Nucleus accumbens (tissue), 56 donors: Measurements from ENCODE around the gene PRDX3.
"Not testable (repeated sequence)": the region's sequence is repeated elsewhere in the genome, so short reads cannot be mapped to it uniquely, and the experiment has no call there.

ENCODE experiments used
- DNase-seq, 56 donors: peaks; one replicate each; lab custom pipeline; 2025; lab: John Stamatoyannopoulos, UW

Gene PRDX3

DNA sequence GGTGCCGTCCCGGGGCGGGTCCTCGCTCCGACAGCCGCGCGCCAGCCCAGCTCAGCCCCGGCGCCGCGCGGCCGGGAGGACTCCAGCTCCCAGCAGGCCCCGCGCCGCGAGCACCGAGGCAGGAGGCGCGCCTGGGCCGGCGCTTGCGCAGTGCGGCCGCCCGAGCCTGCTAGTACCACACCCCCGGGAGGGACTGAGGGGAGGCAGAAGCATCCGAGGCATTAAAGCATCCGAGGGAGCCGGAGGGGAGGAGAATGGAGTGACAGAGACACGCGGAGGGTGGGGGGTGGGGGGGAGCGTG lies 28.7 kb upstream of the PRDX3 start, which contains the start of gene GRK5:
Gene GRK5 (plus strand): TSS at position 206 of the 301 bp plus-strand sequence. CDS start 347 bp downstream, outside the sequence.
- peak; percentile 51 to 96 (median 90) for DNase-seq

DNA sequence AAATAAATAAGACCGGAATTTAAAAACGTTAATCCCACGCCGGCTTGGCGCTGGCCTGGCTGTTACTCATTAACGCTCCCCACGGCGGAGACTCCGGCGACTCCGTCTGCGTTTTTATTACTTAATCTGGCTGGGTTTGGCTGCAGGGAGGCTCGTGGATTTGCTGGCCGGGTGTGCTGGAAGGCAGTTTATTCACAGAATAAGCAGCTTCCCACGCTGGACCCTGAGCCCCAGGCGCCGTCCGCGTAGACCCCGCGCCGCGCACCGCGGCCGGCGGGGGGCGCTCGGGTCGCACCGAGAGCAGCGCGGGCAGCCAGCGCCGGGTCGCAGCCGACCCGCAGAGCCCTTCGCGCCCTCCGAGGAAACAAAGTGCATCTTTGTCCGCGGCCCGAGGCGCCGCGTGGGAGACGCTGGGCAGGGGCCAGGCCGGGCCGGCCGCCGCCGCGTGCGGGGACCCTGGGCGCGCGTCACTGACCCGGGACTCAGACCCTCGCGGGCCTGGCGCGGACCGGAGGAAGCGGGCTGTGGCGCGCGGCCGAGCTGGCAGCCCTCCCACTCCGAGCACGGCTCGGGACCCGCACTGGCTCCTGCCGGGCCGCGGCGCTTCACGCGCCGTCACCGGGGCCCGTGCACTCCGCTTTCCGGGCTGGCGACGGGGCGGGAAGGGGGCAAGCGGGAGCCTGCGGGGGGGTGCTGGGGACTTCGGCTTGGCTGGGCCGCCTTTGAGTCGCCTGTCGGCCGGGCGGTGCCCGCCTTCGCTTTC lies 28.2 kb upstream of the PRDX3 start:
- DNase-seq: peak in 53 of 56 donors; percentile 4 to 87 (median 67)

DNA sequence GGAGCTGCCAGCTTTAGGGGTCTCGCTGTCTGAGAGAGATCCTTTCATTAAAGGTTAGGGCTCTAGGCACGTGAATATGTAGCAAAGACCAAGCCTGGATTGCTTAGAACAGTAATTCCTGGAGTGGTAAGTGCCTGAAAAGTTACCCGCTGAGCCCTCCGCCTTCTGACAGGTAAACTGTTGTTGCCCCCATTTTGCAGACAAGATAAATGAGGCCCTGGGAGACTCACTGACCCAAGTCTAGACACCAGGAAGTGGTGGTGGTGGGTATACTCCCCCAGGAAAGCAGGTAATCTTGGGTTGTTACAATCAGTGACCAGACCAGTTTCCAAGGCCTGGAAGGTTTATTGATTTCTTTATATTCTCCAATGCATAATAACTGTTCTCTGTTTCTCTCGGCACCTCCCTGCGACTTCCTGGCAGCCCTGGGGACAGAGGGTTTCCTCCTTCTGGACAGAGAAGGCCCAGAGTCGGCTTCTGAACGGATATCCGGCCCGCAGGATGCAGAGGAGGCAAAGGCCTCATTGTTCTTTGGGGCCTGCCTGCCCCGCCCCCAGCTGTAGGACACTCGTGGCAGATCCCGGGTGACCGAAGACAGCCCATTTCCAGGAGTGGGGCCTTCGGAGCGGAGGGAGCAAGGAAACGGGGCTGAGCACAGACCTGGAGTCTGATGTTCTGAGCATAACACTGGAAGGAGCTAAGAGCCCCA lies 27.4 kb upstream of the PRDX3 start:
- DNase-seq: peak in 30 of 56 donors; percentile 3 to 63 (median 36)

DNA sequence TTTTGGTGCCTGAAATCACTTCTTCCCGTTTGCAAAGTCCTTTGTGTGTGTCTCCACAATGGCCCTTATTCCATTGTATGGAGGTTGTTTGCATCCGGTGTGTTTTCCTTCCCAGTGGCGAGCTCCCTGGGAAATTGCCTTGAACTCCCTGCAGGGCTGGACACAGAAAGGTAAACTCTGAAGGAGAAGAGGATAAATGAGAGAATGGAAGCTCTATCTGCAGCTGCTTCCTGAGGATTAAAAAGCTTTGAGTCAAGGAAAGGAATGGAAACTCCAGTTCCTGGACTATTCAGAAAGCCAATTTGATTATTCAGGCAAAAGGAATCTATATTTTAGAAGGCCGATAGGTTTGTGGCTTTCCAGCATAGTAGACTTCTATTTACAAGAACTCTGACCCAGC lies 24.4 kb upstream of the PRDX3 start:
- DNase-seq: no peak

DNA sequence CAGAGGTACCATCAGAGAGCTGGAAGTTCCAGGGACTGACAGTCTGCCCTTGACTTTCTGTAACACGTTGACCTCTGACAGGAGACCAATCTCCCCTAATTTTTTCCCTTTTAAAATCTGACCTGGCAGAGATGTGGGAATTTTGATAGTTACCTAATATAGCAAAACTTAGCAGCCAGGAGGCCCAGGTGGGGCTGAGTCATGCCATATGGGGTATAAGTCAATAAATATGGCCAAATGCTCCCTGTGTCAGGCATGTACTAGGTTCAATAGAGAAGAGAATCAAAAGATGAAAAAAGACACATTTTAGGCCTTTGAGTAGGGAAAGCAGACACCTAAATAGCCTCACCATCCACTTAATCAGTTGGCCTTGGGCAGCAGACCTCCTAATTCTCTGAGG lies 22.6 kb upstream of the PRDX3 start:
- DNase-seq: no peak

DNA sequence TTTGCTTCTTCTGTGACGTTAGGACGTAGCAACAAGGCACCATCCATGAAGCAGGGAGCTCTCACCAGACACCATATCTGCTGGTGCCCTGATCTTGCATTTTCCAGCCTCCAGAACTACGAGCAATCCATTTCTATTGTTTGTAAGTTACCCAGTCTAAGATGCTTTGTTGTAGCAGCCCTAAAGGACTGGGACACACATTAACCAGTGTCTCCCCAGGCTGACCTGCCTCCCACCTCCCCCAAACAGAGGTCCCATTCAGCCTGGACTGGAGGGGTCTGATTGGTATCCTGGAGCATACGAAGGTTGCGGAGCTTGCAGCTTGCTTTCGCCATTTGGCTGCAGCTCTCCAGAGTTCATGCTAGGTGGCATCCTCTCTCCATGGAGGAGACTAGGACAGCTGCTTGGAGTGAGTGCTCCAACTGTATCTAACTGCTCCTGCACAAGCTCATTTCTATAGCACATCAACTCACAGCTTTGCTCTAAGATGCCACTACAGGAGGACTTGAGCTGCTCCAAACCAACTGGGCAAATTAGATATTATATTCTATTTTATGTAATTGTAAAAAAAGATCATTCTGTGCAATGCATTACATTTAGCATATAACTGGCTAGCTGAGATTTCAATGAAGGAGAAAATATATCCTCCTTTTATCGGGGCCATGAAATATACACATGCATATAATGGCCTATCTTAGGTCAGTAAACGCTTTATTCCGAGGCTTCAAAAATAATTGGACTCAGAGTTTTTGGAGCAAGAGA lies 20.8 kb upstream of the PRDX3 start:
- DNase-seq: peak in 55 of 56 donors; percentile 8 to 84 (median 44)

DNA sequence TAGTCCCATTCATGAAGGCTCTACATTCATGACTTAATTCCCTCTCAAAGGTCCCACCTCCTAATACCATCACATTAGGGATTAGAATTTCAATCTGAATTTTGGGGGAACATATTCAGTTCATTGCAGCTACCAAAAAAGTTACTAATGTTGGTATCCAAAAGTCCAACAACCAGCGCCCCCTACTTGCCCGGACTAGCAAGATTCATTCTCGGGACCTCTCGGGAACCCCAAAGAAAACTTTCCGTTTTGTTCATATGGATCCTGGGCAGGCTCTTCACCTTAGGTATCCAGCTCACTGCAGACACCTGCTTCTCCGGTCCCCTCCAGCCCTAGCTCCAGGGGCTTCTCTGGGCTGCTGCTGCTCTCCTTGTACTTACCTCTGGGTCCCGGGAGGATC lies 19.8 kb upstream of the PRDX3 start:
- peak in 2 of 56 donors; percentile 11 to 28 for DNase-seq

DNA sequence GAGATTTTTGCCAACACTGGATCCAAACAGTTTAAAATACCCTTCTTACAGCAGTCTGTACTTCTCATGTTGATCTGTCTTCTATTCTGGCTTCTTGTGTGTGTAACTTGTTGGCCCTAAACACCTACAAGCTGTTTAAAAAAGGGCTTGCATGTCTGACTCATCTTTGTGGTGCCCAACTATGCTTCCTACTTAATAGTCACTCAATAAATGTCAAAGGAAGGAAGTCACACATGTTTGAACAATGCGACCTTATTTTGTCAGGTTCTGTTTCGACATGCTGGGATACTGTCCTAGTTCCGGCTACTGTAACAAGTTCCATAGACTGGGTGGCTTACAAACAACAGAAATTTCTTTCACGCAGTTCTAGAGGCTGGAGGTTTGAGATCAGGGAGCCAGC lies 19.3 kb upstream of the PRDX3 start:
- DNase-seq: no peak

DNA sequence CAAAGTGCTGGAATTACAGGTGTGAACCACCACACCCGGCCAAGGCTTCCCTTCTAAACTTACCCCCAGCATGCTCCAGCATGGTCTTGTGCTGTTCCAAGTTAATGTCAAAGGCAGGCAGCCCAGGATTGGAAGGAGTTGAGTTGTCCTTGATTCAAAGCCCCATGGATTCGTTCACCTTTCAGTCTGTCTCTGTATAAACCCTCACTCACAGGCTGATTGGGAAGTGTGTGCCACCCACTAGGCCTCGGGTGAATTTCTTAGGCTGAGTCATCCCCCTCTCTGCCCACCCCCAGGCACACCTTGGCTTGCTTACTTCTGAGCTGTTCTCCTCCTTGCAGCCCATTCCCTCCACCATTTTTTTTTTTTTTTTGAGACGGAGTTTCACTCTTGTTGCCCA lies 13.3 kb upstream of the PRDX3 start:
- peak in 19 of 56 donors; percentile 1 to 60 (median 27) for DNase-seq

DNA sequence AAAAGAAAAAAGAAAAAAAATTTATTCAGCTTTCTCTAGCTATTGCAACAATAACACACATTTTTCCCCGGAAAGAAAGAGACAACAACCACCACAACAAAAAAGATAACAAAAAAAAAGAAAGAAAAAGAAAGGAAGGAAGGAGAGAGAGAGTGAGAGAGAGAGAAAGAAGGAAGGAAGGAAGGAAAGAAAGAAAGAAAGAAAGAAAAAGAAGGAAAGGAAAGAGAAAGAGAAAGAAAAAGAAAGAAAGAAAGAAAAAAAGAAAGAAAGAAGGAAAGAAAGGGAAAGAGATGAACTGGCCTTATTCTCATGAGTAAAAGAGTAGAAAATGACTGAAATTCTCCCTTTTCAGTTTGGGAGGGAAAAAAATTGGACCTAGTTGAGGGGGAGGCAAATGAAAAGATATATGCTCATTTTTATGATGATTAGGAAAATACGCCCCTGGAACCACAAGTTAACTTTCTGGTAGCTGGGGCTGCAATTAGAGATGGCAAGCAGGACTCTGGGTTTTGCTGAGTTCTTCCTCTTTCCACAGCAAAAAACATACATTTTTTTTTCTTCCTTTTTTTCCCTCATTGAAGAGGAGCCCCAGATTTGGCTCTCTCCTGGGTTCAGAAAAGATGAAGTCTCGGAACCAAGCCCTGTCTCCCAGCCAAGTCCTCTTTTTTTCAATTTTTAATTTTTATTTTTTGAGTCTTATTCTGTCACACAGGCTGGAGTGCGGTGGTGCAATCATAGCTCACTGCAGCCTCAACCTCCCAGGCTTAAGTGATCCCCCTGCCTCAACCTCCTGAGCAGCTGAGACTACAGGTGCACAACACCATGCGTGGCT lies 12.6 kb upstream of the PRDX3 start:
- DNase-seq: no peak

DNA sequence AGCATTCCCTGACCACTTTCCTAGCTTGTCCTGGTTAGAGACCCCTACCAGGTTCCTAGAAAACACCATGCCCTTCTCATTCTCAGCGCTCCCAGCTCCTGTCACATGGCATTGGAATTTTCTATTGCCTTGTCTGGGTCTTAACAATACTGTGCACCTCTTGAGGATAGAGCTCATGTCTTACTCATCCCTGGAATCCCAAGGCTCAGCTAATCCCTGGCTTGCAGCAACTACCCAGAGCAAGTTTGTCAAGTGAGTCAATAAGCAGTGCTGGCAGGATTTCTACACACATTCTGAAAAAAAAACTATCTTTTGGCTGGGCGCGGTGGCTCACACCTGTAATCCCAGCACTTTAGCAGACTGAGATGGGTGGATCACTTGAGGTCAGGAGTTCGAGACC lies 11.7 kb upstream of the PRDX3 start:
- no peak for DNase-seq

DNA sequence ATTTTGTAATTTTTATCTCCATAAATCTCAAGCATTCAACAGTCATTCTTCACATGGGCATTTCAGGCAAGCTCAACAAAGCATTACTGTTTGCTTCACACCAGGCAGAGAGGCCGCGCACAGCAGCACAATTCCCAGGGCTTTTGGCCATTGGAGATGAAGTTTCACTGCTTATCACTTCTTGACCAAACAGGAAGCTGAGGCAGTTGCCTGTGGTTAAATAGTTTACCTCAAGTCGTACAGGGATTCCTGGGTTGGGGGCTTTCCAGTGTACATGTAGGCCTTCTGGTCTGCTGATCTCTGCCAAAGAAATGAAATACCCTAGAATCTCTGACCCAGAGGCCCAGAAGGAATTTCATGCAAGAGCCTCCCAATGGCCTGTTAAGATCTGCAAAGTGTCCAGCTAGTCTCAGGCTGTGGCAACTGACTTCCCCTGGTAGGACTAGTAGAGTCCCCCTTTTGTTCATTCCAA lies 11.2 kb upstream of the PRDX3 start:
- peak in 26 of 56 donors; percentile 1 to 56 (median 20) for DNase-seq

DNA sequence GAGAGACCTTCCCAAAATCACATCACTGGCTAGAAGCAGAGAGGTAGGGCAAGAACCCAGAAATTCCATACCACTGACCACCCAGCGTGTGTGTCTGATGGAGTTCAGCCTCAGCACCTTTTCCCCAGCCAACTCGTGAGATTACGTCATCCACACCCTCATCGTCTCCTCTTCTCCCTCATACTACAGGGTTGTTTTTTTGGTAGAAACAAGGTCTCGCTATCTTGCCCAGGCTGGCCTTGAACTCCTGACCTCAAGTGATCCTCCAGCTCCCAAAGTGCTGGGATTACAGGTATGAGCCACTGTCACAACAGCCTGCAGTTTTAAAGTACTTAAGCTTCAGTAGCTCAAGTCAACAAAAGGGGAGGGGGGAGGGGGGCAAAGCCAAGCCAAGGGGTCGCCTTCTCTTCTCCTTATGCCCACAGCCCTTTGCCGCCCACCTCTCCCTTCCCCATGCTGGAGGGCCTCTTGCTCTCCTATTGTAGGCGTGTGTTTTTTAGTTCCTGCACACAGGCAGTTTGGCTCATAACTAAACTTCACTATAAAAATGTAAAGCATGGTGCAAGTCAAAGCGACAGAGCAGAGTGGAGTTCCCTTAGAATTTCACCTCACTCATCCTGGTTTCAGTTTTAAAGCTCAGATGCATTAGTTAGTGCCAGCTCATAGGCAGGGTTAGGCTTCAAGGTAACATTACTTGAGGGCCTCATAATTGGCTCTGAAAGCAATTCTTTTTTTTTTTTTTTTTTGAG lies 5.2 kb upstream of the PRDX3 start:
- no peak for DNase-seq

DNA sequence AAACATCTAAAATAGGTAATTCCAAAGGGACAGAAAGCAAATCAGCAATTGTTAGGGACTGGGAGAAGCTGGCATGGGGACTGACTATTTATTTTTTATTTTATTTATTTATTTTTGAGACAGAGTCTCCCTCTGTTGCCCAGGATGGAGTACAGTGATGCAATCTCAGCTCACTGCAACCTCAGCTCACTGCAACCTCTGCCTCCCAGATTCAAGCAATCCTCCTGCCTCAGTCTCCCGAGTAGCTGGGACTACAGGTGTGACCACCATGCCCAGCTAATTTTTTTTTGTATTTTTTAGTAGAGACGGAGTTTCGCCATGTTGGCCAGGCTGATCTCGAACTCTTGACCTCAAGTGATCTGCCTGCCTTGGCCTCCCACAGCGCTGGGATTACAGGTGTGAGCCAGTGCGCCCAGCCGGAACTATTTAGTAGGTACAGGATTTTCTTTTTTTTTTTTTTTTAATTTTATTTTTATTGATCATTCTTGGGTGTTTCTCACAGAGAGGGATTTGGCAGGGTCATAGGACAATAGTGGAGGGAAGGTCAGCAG lies 2.3 kb upstream of the PRDX3 start:
- not testable (repeated sequence) for DNase-seq

DNA sequence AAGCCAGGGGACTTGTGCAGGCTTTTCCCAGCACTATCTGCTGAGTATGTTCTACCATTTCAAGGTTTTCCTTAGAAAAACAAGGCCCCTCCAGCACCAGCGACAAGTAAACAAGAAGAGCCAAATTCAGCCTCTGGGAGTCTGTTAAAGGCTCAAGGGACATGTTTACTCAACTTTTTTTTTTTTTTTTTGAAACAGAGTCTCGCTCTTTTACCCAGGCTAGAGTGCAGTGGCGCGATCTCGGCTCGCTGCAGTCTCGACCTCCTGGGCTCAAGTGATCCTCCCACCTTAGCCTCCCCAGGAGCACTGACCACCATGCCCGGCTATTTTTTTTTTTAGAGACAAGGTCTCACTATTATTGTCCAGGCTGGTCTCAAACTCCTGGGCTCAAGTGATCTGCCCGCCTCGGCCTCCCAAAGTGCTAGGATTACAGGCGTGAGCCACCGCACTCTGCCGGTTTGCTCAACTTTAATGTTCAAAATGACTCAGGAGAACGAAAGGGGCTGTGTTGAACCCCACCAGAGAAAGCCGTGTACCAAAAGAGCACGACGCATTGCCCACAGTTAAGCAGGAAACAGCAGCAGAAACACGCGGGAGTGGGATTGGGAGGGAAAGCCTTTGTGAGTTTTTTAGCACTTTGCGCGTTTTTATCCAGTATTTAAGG lies 772 bp downstream of the PRDX3 start:
- DNase-seq: no peak

DNA sequence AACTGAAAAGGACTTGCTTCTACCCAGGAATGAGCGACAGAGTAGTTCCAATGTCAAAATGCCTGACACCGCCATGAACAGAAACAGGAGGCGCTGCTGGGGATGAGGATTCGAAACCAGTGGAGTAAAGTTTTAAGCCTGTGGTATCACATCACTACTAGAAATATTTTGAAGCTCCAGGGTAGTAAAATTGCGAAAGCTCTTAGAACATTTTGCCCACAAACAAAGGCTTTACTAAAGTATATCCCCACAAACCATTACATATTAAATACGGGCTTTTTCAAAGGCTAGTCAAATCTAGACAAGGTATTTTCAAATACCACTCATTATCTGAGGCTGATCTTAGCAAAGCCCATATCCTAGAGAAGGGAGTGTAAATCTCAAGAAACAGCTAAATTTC lies 2.4 kb downstream of the PRDX3 start:
- DNase-seq: no peak

DNA sequence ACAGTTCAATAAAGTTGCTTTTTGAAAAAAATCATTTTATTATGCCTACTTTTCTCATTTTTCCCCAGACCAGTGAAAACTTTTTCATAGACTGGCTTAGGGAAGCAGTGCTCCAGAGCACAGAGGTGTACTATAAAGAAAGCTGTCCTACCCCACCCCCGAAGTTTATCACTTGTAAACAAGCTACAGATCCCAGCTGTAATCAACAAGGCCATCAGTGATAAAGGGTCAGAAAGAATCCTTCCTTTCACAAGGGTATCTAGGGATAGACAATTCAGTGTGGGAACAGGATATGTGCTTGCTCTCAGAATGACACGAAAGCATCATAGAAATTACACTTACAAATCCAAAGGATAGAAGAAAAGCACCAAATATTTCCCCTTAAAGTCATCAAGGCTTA lies 4.5 kb downstream of the PRDX3 start:
- DNase-seq: no peak

DNA sequence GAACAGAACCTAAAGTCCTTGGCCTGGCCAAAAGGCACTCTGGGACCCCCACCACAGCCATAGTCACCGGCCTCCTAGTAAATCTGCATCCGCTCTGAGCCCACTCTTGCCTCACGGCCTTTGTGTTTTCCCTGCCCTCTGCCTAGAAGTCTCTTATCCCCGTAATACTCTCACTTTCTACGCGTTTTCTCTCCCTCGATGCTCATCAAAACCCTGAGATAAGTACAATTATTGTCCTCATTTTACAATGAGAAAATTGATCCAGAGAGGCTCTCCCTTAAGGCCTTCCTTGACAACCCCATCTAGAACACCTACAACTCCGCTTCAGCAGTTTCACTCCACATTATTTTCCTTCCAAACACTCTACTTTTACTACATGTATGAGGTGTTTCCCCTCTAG lies 11.6 kb downstream of the PRDX3 start:
- DNase-seq: no peak

DNA sequence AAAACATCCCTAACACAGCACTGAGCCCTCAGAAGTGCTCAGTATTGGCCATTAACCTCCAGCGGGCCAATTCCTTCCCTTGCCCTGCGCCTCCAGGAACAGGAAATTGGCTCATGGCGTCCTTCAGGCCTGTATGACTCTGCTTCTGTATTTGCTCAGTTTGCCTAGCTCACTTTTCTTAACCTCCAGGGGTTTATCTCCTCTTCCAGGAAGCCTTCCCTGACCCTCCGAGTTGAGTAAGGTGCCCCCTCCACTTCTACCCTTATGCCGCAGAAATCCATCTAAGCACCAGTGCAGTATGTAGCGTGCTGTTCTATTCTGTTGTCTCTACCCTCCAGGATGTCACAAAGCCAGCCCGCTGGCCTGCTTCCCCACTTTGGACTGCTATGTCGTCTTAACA lies 12.0 kb downstream of the PRDX3 start:
- no peak for DNase-seq
